HEK293T (cell line): ENCODE results near the gene COQ10B.
"Not testable (repeated sequence)": the region's sequence is repeated elsewhere in the genome, so short reads cannot be mapped to it uniquely, and the experiment has no call there.

Source experiments
- BHLHE40 ChIP-seq: fragments of 450-650 bp; IDR thresholded peaks from 2 replicates; pipeline ENCODE4 v1.6.1; 2016; ENCODE audit warnings: mild to moderate bottlenecking, moderate library complexity, borderline replicate concordance
- ELF4 ChIP-seq: fragments of 450-650 bp; IDR thresholded peaks from 2 replicates; pipeline ENCODE4 v1.6.1; 2017; ENCODE audit warnings: antibody characterized with exemption
- FOXK2 ChIP-seq: fragments of 450-650 bp; IDR thresholded peaks from 2 replicates; pipeline ENCODE4 v1.6.1; 2016; ENCODE audit warnings: mild to moderate bottlenecking
- FOXM1 ChIP-seq: fragments of 450-650 bp; IDR thresholded peaks from 2 replicates; pipeline ENCODE4 v1.6.1; 2017; ENCODE audit warnings: mild to moderate bottlenecking, borderline replicate concordance
- HDGF ChIP-seq: fragments of 450-650 bp; IDR thresholded peaks from 2 replicates; pipeline ENCODE4 v1.6.1; 2017; ENCODE audit warnings: antibody characterized with exemption, borderline replicate concordance
- SP1 ChIP-seq: fragments of 450-650 bp; IDR thresholded peaks from 2 replicates; pipeline ENCODE4 v1.6.1; 2017
- ZNF384 ChIP-seq: fragments of 450-650 bp; IDR thresholded peaks from 2 replicates; pipeline ENCODE4 v1.6.1; 2016
- TF ChIP-seq, protein P1 (sequence below): fragments of 450-650 bp; IDR thresholded peaks from 2 replicates; pipeline ENCODE4 v1.6.1; 2016

DNA sequence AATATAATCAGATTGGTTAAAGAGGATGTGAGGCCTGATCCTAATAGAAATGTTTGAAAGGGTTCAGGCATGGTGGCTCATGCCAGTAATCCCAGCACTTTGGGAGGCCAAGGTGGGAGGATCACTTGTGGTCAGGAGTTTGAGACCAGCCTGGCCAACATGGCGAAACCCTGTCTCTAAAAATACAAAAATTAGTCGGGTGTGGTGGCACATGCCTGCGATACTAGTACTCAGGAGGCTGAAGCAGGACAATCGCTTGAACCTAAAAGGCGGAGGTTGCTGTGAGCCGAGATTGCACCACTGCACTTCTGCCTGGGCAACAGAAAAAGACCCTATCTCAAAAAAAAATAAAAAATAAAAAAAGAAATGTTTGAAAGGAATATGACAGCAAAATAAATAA is 20.8 kb upstream of the COQ10B start:
- TF ChIP-seq SP1, FOXM1, ZNF384, ELF4, BHLHE40, FOXK2, HDGF: not testable (repeated sequence)
- TF ChIP-seq, protein P1, sequence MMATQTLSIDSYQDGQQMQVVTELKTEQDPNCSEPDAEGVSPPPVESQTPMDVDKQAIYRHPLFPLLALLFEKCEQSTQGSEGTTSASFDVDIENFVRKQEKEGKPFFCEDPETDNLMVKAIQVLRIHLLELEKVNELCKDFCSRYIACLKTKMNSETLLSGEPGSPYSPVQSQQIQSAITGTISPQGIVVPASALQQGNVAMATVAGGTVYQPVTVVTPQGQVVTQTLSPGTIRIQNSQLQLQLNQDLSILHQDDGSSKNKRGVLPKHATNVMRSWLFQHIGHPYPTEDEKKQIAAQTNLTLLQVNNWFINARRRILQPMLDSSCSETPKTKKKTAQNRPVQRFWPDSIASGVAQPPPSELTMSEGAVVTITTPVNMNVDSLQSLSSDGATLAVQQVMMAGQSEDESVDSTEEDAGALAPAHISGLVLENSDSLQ = not testable (repeated sequence)
